DMS153 (cell line): ENCODE measurements around the gene ARHGAP42.

Source experiments
- DNase-seq: peaks from one replicate; lab custom pipeline; 2025; lab: John Stamatoyannopoulos, UW

The ARHGAP42 gene

GRCh38 chr11:100833276-100833675 lies 146.2 kb downstream of the ARHGAP42 start:
- no peak for DNase-seq

GRCh38 chr11:100835854-100836253 lies 148.8 kb downstream of the ARHGAP42 start:
- no peak for DNase-seq

- no peak for DNase-seq
Measured at GRCh38 chr11:100837311-100837710, 150.2 kb downstream of the ARHGAP42 start.

GRCh38 chr11:100841711-100842407 lies 154.8 kb downstream of the ARHGAP42 start:
- DNase-seq = no peak

DNA sequence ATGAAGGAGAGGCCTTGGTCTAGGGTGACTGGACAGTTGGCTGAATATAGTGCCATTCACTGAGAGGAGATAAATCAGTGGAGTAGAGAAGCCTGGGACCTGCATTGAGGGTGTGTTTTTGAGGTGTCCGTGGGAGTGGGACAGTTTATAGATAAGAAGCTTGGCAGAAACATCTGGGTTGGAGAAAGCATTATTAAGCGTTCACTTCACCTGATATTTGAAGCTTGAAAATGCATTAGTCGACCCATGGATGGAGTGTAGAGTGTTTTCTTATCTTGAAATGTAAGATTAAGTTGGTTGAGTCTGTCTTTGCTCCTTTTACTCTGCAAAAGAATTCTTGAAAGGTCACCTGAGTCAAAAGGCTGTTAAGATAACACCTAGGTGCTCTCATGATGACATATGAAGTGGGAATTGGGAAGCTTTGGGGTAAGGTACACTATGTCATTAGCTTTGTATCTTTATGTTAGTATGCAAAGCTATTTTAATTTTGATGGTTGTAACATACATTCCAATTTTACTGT lies 160.7 kb downstream of the ARHGAP42 start:
- no peak for DNase-seq

- DNase-seq = no peak
Measured at GRCh38 chr11:100849009-100849900, 162.2 kb downstream of the ARHGAP42 start.

DNA sequence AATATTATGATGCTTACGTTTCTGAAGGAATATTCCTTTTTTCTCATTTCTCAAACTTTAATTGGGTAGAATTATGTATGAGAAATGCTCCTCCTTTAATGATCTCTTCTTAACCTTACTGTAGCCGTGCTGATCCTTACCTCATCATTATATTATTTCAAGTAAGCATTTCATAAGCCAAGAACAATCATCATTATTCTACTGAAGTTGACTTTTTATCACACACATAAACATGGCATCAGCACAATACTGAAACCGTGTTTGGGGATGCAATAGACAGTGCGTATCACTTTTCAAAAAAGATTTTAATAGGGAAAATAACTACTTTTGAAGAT lies 162.8 kb downstream of the ARHGAP42 start:
- DNase-seq = no peak

- no peak for DNase-seq
Measured at GRCh38 chr11:100851147-100851546, 164.1 kb downstream of the ARHGAP42 start.

DNA sequence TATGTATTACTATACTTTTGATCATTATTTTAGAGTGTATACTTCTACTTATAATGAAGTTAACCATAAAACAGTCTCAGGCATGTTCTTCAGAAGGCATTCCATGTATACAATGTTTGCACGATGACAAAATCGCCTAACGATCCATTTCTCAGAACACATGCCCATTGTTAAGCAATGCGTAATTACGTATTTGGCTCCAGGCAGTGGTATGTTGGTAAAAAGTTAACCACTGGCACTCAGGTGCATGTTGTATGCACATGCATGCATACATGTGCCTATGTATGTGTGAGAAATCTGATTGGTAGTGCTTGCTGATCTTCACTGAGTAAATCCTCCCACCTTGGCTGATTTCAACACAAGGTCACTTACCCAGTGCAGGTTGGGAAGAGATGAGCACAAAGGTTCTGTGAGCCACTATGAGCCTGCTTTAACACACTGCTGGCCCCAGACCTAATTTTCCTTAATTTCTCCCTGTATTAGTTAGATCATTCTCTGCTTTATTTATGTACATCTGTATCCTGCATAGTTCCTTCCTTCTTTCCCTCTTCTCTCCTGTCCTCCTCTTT lies 164.6 kb downstream of the ARHGAP42 start:
- no peak for DNase-seq

GRCh38 chr11:100855466-100856067 lies 168.5 kb downstream of the ARHGAP42 start:
- DNase-seq = no peak

- no peak for DNase-seq
Measured at GRCh38 chr11:100857236-100858005, 170.3 kb downstream of the ARHGAP42 start.

GRCh38 chr11:100860318-100861155 lies 173.4 kb downstream of the ARHGAP42 start:
- DNase-seq = no peak

GRCh38 chr11:100861212-100861611 lies 174.1 kb downstream of the ARHGAP42 start:
- no peak for DNase-seq

DNA sequence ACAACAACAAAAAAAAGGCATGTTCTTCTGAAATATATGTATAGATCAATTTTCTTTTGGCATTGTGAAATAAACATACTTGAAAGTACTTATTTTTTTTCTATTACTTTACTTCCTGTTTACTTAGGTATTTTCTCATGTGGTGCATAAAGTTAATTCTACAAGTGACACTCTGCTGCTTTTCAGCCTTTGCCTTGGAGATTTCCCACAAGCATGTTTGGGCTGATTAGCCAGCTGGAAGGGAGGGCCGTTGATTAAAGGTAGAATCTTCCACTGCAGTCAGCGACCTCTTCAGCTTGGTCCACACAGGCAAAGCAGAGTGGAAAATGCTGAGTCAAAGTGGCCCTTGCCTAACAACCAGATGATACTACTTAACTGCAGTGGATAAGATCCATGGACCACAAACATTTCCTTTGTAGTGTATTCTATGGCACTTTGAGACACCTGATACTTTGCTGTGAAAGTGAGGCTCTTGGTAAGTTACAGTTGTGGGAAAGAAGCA lies 176.0 kb downstream of the ARHGAP42 start:
- peak; percentile 50 for DNase-seq

GRCh38 chr11:100865443-100866065 lies 178.5 kb downstream of the ARHGAP42 start:
- no peak for DNase-seq

GRCh38 chr11:100866453-100866852 lies 179.4 kb downstream of the ARHGAP42 start:
- no peak for DNase-seq

DNA sequence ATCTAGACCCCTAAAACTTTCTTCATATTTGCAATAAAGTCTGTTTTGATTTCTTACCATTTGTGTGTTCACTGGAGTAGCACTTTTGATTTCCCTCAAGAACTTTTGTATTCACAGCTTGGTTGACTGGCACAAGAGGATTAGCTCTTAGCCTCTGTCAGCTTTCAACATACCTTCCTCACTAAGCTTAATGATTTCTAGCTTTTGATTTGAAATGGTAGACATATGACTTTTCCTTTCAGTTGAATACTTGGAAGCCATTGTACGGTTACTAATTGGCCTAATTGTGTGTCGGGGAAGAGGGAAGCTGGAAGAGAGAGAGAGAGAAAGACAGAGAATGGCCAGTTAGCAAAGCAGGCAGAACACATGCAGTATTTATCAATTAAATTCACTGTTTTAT lies 180.5 kb downstream of the ARHGAP42 start:
- no peak for DNase-seq

DNA sequence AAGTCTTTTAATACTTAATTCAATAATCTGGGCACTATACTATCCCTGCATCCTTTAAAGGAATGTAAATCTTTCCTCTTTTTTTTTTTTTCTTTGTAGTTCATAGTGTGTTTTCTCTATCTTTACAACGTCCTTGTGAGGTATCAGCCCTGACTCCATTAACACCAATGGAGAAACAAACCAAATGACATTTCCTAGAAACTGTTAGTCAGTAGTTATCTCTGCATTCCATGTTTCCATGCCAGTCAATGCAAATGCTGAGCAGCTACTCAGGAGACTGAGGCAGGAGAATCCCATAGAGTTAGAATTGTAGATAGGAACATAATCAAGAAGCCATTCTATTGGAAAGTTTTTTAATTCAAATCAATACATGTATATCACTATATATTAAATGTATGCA lies 182.2 kb downstream of the ARHGAP42 start:
- no peak for DNase-seq

- DNase-seq = no peak
Measured at GRCh38 chr11:100870138-100870537, 183.1 kb downstream of the ARHGAP42 start.
